Activated gamma-delta T cell (primary cell): ENCODE results near the gene HCN2.
"Not testable (repeated sequence)": the region's sequence is repeated elsewhere in the genome, so short reads cannot be mapped to it uniquely, and the experiment has no call there.

Experiments used
- DNase-seq: peaks from one replicate; lab custom pipeline; 2025; lab: John Stamatoyannopoulos, UW

Gene HCN2

GRCh38 chr19:604355-604754 is 14.7 kb downstream of the HCN2 start:
- DNase-seq = no peak

GRCh38 chr19:605061-605971 is 15.6 kb downstream of the HCN2 start:
- not testable (repeated sequence) for DNase-seq

- no peak for DNase-seq
These were observed 17.8 kb downstream of the HCN2 start for GRCh38 chr19:607301-608154.

- DNase-seq = no peak
These were observed 18.7 kb downstream of the HCN2 start for GRCh38 chr19:608155-609003.

- DNase-seq = no peak
These were observed 19.3 kb downstream of the HCN2 start for GRCh38 chr19:609004-609346.

- DNase-seq = no peak
These were observed 20.6 kb downstream of the HCN2 start for GRCh38 chr19:610071-610800.

GRCh38 chr19:610801-611480 is 21.3 kb downstream of the HCN2 start:
- peak; percentile 38 for DNase-seq

- no peak for DNase-seq
These were observed 21.8 kb downstream of the HCN2 start for GRCh38 chr19:611481-611868.

- DNase-seq = no peak
These were observed 23.3 kb downstream of the HCN2 start for GRCh38 chr19:612941-613340.

- DNase-seq = no peak
These were observed 24.3 kb downstream of the HCN2 start for GRCh38 chr19:613732-614567.

- no peak for DNase-seq
These were observed 25.9 kb downstream of the HCN2 start for GRCh38 chr19:615619-616018.

GRCh38 chr19:616062-616700 is 26.5 kb downstream of the HCN2 start:
- no peak for DNase-seq

- no peak for DNase-seq
These were observed 27.3 kb downstream of the HCN2 start for GRCh38 chr19:616747-617526.

GRCh38 chr19:617551-618246 is 28.0 kb downstream of the HCN2 start:
- DNase-seq = no peak

GRCh38 chr19:618247-618619 is 28.6 kb downstream of the HCN2 start:
- DNase-seq = no peak

GRCh38 chr19:618674-619285 is 29.1 kb downstream of the HCN2 start:
- no peak for DNase-seq

GRCh38 chr19:619286-620002 is 29.8 kb downstream of the HCN2 start:
- no peak for DNase-seq
